SK-N-DZ (cell line): Measurements from ENCODE around the gene CCDC112.
A peak's percentile ranks its signal among the peaks of the same experiment; 100 is the strongest.

Source experiments
- DNase-seq: peaks from one replicate; pipeline ENCODE4 v3.0.0-alpha.2; 2015; ENCODE audit warnings: low spot score

CCDC112 gene

GRCh38 chr5:115317736-115318135 lies 21.3 kb upstream of the CCDC112 start:
- DNase-seq, result no peak

- DNase-seq, result no peak
These were observed 20.9 kb upstream of the CCDC112 start for GRCh38 chr5:115317320-115317719.

GRCh38 chr5:115313632-115314031 lies 17.2 kb upstream of the CCDC112 start:
- DNase-seq, result no peak

- DNase-seq, result no peak
These were observed 16.6 kb upstream of the CCDC112 start for GRCh38 chr5:115313052-115313451.

- DNase-seq, result peak; percentile 35
These were observed 13.4 kb upstream of the CCDC112 start for GRCh38 chr5:115309751-115310370.

- DNase-seq, result no peak
These were observed 12.4 kb upstream of the CCDC112 start for GRCh38 chr5:115308815-115309214.

- DNase-seq, result no peak
These were observed 9.6 kb upstream of the CCDC112 start for GRCh38 chr5:115306011-115306536.

GRCh38 chr5:115304496-115304895 lies 8.0 kb upstream of the CCDC112 start:
- DNase-seq, result no peak

GRCh38 chr5:115298811-115299210 lies 2.4 kb upstream of the CCDC112 start:
- no peak for DNase-seq

- peak; percentile 12 for DNase-seq
These were observed 577 bp upstream of the CCDC112 start for GRCh38 chr5:115297031-115297430.

GRCh38 chr5:115295777-115296123 lies 704 bp downstream of the CCDC112 start:
- DNase-seq, result no peak

GRCh38 chr5:115291397-115291796 lies 5.1 kb downstream of the CCDC112 start:
- DNase-seq, result no peak

GRCh38 chr5:115289104-115289503 lies 7.3 kb downstream of the CCDC112 start:
- no peak for DNase-seq

- DNase-seq, result no peak
These were observed 12.4 kb downstream of the CCDC112 start for GRCh38 chr5:115284021-115284420.

- DNase-seq, result no peak
These were observed 14.3 kb downstream of the CCDC112 start for GRCh38 chr5:115282131-115282530.

- no peak for DNase-seq
These were observed 21.9 kb downstream of the CCDC112 start for GRCh38 chr5:115274584-115274983.

GRCh38 chr5:115272297-115272958 lies 24.0 kb downstream of the CCDC112 start:
- DNase-seq, result no peak

- DNase-seq, result no peak
These were observed 25.0 kb downstream of the CCDC112 start for GRCh38 chr5:115271295-115272050.

GRCh38 chr5:115267617-115268016 lies 28.8 kb downstream of the CCDC112 start:
- DNase-seq, result no peak

GRCh38 chr5:115265220-115265619 lies 31.2 kb downstream of the CCDC112 start:
- no peak for DNase-seq

- DNase-seq, result no peak
These were observed 31.7 kb downstream of the CCDC112 start for GRCh38 chr5:115264786-115265185.

- no peak for DNase-seq
These were observed 33.4 kb downstream of the CCDC112 start for GRCh38 chr5:115263078-115263380.
